NCI-H69 (cell line): Measurements from ENCODE around the gene MAP3K3.

ENCODE experiments used
- DNase-seq: peaks from one replicate; lab custom pipeline; 2025; lab: John Stamatoyannopoulos, UW

MAP3K3 gene

DNA sequence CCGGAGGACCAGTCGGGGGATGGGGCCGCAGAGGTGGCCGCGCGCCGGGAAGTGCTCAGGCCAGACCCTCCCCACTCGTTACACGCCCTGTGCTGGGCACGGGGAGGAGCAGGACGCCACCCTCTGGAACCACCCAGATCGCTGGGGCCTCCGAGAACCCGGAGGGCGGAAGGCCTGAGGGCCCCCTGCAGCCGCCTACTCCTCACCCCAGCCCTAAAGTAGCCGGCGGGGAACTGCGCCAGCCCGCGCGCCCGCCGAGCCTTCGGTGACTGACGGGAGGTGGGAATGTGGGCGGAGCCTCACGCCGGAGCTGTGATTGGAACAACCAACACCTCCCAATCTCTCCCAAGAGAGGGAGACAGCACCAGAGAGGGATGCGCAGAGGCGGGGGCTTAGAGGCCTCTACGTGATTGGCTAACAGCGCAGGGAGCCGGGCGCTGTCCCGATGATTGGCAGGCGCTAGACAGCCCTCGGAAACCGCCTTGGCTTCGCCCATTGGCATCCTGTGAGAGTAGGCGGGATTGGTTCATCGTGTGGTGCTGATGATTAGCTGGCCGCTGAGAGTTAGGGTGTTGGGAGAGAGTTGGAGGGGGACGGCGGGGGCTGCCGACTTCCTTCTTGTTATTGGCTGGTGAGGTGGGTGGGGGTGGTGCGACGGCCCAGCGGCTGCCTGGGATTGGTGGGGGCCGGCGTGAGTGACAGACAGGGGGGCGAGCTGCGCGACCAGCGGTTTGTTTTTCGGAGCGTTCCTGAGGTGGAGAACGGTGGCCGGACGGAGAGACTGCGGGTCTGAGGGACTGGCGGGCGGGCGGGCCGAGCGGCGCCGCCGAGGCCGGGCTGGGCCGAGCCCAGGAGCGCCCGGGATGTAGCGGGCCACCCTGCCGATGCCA is at the start of gene MAP3K3:
TSS of gene MAP3K3 (plus strand) at position 734 of the 890 bp plus-strand sequence. CDS start 343 bp downstream, outside the sequence.
- peak; percentile 100 for DNase-seq

DNA sequence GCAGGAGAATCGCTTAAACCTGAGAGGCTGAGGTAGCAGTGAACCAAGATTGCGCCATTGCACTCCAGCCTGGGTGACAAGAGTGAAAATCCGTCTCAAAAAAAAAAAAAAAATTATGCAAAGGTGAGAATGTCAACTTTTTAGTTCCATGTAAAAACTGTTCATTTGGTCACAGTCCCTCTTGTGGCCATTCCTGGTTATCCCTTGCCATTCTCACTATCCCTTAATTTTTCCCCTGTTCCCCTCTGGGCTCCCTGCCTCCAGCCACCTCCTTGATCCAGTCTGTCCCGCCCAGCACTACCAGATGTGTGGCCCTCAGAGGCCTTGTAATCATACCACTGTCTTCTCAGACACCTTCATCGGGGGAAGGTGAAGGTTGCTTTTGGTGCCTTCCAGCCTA is 48.6 kb upstream of the MAP3K3 start:
- DNase-seq, result peak; percentile 16

DNA sequence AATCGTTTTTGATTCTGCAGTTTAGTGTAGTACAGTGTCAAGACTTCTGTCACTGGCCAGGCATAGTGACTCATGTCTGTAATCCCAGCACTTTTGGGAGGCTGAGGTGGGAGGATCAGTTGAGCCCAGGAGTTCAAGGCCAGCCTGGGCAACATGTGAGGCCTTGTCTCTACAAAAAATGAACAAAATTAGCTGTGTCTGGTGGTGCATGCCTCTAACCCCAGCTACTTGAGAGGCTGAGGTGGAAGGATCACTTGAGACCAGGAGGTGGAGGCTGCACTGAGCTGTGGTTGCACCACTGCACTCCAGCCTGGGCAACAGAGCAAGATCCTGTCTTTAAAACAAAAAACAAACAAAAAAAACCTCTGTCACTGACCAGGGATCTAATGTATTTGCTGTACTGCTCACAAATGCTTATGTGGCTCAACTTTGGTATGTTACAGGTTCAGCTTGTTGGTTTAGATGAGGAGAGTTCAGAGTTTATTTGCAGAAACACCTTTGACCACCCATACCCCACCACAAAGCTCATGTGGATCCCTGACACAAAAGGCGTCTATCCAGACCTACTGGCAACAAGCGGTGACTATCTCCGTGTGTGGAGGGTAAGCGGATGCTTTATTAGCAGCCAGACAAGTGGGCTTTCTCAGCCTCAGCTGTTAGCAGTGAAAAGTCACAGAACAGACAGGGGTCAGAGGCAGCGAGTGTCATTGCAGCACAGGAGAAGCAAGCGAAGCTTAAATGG is 44.0 kb upstream of the MAP3K3 start:
- no peak for DNase-seq

DNA sequence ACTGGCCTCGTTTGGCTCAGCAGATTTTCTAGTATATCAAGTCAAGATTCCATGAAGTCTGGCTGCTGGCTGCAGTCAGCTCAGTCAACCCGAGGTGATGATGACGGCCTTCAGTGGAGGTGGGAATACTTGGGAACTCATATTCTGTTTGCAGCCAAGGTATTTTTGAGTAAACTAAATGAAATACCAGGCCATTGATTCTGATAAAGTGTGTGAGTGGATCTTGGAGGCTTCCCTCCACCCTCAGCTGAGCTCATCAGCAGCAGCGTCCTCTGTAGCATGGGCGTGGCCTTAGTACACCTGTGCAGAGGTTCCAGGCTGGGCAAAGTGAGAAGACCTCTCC is 43.5 kb upstream of the MAP3K3 start:
- no peak for DNase-seq

DNA sequence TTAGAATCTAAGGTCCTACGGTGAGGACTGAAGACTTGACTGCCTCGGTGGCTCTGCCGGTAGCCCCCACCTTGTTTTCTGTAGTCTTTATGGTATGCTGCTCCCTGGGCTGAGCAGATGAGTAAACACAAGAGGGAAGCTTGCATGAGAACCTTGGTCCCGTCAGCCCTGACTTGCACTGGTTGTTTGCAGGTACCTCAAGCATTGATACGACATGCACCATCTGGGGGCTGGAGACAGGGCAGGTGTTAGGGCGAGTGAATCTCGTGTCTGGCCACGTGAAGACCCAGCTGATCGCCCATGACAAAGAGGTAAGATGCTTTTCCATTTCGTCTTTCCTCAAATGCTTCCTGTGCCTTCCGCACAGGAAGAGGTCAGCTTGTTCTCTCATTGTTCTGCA is 42.6 kb upstream of the MAP3K3 start:
- DNase-seq, result no peak

DNA sequence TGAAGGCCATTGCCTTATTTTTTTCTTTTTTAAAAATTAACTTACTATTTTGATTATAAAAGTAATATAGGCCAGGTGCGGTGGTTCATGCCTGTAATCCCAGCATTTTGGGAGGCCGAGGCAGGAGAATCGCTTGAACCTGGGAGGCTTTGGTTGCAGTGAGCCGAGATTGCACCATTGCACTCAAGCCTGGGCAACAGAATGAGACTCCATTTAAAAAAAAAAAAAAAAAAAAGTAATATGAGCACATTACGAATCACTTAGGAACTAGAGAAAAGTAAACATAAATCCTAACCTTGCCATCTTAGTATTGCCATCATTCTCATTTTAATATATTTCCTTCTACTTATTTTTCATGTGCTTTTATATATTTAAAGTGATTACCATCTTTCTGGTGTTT is 34.4 kb upstream of the MAP3K3 start:
- DNase-seq, result no peak

DNA sequence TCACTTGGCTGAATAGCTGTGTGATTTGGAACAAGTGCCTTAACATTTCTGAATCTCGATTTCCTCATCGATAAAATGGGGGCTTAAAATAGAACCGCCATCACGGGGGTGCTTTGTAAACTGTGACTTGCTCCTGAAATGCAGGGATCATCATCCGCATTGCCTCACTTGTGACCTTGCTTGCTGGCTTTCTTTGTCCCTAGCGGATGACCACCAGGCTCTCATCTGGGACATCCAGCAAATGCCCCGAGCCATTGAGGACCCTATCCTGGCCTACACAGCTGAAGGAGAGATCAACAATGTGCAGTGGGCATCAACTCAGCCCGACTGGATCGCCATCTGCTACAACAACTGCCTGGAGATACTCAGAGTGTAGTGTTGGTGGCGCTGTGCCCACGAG is 33.4 kb upstream of the MAP3K3 start:
- DNase-seq, result no peak

DNA sequence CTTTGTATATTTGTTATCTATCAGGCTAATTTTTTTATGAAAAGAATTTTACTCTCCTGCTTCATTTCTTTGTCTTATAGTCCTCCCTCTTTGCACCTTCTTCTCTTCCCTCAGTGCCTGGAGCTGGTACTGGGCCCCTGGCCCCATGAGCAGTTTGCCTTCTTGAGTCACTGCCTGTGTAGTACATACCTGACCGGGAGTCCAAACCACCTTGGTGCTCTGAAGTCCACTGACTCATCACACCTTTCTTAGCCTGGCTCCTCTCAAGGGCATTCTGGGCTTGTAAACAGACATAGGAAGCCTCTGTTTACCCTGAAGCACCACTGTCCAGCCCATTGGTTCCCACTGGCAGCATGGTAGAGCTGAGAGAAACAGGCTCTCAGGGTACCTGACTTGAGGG is 32.6 kb upstream of the MAP3K3 start:
- no peak for DNase-seq

DNA sequence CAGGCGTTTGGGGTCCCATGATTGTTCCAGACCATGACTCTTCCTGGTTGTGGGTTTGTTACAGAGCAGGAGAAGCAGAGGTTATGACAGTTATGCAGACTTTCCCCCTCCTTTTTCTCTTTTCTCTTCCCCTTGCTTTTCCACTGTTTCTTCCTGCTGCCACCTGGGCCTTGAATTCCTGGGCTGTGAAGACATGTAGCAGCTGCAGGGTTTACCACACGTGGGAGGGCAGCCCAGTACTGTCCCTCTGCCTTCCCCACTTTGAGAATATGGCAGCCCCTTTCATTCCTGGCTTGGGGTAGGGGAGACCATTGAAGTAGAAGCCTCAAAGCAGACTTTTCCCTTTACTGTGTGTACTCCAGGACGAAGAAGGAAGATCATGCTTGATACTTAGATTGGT is 29.4 kb upstream of the MAP3K3 start:
- no peak for DNase-seq

DNA sequence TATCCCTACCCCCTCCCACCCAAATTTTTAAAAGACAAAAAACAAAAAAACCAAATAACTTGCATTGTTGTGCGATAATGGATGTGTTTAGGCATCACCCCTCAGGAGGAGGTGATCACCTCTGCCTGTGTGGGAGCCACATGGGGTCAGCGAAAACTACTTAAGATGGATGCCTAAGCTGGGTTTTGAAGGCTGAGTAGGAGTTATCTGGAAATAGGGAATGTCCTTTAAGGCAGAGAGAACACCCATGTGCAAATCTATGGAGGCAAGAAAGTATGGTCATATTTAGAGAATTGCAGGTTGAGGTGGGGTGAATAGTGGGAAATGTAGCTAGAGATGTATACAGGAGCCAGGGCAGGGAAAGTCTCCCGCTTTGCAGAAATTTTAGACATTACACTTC is 27.1 kb upstream of the MAP3K3 start:
- DNase-seq, result no peak

DNA sequence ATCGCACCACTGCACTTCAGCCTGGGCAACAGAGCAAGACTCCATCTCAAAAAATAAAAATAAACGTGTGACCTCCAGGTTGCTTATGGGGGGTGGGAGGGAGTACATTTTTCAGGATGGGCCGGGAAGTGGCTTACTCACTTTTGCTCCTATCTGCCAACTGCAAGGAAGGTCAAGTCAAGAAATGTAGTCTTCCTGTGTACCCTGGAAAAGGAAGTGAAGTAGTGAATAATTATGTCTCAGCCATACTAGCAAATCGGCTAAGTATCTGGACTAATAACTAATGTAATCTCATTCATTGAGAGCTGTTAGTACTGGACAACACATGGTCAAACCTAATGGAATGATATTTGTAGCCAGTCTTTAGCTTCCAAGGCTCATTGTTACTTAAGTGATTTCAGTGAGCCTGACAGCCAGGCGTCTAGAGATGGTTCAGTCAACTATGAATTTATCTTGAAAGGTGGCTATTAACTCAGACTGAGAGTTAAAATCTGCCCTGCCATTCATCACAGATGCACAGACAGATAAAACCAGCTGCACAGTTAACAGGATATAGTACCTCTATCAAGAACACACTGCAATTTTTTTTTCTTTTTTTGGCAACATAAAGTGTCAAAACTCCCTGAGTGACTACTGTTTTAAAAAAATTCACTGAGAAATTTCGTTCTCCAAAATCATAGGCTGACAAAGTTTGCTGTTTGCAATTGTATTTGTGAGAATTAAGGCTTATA is 25.2 kb upstream of the MAP3K3 start:
- no peak for DNase-seq

DNA sequence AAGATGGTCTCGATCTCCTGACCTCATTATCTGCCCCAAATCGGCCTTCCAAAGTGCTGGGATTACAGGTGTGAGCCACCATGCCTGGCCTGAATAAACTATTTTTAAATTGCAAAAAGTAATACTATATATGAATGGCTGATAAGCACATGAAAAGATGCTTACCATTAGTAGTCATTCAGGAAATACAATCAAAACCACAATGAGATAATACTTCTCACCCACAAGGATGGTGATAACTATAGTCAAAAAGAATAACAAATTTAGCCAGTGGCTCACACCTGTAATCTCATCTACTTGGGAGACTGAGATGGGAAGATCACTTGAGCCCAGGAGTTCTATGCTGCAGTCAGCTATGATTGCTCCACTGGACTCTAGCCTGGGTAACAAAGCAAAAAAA is 23.9 kb upstream of the MAP3K3 start:
- DNase-seq, result no peak

DNA sequence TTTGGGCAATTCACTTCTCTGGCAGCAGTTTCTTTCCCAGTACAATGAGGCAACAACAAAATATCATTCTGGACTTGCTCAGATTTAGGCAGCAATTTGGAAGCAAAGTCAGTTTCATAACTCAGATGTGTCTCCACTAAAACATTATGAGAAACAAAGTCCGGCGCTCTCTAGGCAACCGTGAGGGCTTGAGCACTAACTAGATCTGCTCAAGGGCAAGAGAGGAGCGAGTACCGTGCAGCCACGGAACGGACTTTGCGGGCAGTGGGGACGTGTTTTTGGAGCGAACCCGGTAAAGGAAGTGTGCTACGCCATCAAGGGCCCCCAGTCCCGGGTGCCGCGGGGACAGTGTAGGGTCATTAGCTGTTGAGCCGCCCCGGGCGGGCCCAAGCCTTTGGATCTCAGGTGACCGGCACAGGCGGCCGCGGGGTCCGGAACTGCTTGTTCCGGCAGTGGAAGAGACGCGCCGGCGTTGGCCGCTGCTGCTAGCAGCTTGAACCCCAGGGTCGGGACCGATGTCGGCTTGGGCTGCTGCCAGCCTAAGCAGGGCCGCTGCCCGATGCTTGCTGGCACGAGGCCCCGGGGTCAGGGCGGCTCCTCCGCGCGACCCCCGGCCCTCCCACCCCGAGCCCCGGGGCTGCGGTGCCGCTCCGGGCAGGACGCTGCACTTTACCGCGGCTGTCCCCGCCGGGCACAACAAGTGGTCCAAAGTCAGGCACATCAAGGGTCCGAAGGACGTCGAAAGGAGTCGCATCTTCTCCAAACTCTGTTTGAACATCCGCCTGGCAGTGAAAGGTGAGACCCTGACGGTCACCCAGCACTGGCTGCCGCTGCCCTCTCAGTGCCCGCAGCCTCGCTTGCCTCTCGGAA is 21.4 kb upstream of the MAP3K3 start, which contains the start of gene TACO1:
TSS of gene TACO1 (plus strand) at position 327 of the 870 bp plus-strand sequence. CDS start at position 516, 189 bp downstream.
- DNase-seq, result peak; percentile 90

DNA sequence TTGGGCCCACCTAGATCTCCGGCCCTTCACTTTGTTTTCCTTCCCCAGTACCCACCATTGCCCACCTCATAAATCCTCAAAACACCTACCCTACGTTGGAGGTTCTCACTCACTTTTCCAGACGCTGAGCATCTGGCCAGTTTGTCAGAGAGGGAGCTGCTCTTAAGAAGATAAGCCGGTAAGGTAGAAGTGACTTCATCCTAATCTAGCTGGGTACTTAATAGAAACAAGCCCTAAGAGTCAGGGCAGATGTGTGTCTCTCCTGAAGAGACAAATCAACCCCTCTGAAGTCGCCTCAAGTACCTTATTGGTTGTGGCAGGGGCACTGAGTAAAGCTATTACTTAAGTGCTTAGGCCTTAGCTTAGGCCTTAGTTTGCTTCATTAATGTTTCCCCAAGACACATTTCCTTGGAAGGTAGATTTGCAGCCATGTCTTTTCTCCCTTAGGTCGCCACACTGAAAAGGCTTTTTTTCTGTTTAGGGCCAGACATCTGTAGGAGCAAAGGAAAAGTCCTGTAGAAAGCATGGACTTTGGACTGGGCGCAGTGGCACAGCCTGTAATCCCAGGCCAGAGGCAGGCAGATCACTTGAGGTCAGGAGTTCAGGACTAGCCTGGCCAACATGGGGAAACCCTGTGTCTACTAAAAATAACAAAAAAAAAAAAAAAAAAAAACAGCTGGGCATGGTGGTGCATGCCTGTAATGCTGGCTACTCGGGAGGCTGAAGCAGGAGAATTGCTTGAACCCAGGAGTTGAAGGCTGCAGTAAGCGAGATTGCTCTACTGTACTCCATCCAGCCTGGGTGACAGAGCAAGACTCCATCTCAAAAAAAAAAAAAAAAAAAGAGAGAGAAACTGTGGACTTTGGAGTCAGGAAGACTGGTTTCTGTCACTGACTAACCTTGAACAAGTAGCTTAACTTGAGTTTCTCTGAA is 20.5 kb upstream of the MAP3K3 start:
- DNase-seq, result no peak

DNA sequence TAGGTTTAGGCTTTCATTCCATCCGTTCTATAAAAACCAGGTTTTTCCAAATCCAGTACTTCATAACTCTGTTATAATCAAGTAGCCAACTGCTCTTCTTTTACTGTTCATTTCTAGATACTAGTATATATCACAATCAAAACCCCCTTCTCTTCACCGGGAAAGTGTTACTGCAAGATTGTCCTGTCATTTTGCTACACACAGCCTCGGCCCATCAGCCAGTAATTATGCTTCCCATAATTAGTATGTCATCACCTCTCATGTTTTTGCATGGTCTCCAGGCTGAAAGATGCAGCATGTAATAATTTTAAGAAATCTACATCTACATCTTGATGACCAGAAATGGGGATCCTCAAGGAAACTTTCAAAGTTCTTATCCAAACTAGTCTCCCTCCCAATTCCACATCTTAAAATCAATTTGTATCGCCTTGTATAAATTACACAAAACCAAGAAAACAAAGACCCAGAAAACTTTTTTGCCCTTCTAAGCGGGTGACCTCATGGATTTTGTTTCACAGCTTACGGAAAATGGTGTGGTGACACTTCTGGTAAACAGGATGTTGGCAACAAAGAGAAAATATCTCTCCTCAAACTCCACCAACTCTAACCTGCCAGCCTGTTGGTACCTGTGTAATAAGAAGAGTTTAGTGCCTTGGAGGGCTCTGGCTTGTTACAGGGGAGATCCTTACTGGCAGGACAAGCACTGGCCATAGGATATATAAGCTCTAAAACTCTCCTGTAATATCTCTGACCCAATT is 12.2 kb upstream of the MAP3K3 start:
- no peak for DNase-seq

DNA sequence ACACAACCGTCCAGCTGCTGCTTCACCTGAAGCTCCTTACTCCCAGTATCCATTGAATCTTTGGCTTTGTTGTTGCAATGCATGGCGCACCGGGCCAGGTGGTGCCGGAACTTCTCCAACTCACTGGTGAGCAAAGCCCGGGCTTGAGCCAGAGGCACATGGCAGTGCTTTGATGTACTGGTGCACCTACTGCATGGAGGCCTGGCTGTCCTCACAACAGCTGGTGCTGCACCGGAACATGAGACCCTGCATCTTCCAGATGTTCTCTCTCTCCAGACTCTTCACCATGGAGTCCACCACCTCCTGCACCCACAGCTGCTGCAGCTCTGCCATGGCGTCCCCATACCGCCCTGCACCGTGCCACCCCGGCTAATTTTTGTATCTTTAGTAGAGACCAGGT is 11.4 kb upstream of the MAP3K3 start:
- no peak for DNase-seq

DNA sequence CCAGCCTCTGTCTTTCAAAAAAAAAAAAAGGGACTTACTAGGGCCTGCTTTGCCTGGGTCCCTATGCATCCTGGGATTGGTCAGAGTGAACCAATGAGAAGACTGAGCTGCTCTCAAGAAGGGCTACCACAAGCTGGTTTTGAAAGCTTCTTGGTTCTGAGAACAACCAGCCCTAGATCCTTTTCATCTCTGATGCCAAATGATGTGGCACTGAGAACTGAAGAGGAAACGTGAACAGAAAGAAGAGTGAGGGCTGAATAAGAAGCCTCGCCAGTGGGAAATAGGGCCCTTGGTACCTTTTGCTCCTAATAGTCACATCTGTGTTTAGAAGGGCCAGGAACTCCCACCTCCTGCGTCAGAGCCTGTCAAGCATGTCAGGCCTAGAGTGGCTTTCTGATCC is 10.9 kb upstream of the MAP3K3 start:
- no peak for DNase-seq

DNA sequence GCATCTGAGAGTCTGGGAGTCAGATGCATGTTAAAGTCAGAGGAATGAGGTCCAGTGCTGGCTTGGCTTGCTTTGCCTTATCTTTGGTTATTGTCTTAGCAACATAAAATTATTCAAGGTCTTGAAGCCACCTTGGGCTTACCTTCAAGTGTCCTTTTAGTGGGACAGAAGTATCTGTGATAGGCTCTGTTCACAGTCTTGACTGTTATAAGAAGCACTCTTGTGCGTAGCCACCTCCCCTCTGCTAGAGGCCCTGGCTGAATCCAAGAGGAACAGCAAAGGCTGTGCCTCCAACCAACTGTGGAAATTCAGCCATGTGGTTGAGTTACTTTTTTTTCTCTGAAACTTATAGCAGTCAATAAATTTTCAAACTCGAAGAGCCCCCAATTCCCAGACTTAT is 8.6 kb upstream of the MAP3K3 start:
- no peak for DNase-seq

DNA sequence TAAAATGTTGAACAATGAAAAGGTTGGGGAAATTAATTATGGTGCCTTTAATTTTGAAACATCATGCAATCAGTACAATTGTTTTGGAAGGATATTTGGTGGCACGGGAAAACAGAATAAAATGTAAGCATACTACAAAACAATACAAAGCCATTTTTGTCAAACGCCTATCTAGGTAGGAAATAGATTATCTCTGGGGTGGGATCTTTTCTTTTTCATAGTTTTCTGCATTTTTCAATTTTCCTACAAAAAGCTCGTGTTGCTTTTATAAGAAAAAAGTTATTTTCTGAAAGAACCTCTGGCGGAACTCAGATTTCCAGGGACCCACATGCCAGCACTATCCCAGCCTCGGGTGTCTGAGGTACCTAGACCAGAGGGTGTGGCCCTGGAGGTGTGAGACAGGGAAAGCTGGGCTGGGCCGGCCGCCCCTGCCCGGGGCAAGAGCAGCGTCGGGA is 961 bp upstream of the MAP3K3 start:
- DNase-seq, result no peak
